ENCODE data around the gene ALX4.
A peak's percentile ranks its signal among the peaks of the same experiment; 100 is the strongest.

The ALX4 gene

DNA sequence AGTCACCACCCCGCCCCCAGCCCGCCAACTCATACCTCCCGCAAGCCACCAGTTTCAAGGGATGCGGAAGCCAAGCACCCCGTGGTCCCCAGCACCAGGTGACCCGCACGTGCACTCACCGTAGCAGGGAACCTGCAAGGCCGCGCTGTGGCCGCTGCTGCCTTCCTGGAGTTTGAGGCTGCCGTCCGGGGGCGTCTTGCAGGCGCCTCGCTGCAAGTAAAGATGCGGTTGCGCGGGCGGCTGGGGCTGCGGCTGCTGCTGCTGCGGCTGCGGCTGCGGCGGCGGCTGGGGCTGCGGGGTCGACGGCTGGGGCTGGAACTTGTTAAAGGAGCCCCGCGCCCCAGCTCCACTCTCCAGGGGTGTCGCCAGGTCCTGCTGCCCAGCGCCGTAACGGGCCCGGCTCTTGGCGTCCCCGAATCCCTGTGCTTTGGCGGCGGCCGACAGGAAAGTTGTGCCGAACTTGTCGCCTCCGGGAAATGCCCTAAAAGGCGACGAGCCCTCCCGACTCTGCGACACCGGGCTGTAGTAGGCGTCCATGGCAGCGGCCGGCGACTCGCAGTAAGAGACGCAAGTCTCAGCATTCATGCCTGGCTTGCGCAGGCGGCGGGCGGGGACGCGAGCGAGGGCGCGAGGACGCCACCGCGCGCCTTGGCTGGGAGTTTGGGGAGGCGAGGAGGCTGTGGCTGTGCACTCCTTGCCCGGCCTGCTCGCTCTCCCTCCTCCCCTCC is at the start of gene ALX4:
ALX4 (minus strand) TSS at position 662 of the 728 bp plus-strand sequence; CDS start at position 585, 77 bp downstream.
- peak in 1 of 3 experiments; percentile 10 for DNase-seq (ENCODE audit: low read depth in 3 of 3)

DNA sequence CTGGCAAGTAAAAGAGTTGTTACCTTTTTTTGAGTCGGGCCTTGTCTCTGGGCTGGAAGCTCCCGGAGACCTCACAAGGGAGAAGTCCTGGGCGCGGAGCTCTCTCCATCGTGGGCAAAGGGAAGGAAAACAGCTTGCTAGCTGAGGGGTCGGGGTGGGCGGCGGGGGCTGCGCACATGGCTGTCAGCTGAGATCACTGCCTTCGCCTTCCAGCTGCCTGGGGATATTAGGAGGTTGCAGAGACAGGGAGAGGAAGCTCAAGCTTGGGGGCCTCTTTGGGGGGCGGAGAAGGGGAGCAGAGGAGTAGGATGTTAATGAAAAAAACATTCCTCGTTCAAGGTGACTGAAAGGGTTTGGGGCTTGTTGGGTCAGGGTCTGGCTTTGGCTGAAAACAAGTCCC is 49.2 kb upstream of the ALX4 start:
- DNase-seq (ENCODE audit: low read depth in 3 of 3) = no peak

DNA sequence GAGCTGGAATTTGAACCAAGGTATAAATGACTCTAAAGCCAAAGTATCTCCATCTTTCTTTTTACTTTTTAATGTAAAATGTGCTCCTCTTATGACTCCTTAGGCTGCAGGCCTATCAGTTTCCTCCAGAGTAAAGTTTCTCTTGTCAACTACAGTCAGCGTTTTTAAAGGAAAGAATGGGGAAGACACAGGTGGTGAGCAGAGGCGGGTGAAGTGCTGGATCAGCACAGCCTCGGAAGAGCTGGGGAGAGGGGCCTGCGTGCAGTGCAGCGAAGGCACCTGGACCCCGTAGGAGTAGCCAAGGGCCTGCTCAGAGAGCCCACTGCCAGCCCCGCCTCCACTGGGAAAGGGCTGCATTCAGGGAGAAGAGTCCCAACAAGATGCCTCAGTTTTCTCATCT is 48.8 kb upstream of the ALX4 start:
- DNase-seq (ENCODE audit: low read depth in 3 of 3) = no peak

DNA sequence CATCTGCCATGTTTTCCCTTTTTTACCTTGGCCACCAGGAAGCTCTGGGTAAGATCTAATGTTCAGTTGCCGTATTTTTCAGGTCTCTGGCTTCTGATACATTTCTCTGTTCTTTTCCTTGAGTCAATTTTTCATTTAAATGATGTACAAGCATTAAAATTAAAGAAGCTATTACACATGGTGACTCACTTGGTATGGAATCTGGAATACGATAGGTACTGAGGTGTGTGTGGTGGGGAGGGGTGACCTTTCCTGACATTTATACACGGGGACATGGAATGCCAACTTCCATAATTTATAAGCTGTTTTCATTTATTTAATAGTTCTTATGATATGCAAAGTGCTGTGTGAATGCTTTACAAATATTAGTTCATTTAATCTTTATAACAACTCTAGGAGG is 47.8 kb upstream of the ALX4 start:
- no peak for DNase-seq (ENCODE audit: low read depth in 3 of 3)

DNA sequence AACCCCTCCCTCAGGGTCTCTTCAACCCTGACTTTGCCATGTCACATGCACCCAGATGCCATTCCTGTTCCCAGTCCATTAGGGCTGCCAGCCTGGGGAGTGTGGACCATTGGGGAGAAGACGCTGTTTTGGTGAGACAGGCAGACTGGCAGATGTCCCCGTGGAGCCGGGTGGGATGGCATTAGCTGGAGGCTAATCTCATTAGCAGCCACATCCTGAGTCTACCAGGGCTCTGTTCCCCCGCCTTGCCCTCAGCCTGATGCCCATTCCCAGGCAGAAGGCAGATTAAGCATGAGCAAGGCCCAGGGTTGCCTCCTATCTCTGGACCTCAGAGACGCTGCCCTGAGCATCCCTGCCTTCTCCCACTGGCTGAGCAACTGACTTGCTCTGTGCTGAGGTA is 46.4 kb upstream of the ALX4 start:
- no peak for DNase-seq (ENCODE audit: low read depth in 3 of 3)

DNA sequence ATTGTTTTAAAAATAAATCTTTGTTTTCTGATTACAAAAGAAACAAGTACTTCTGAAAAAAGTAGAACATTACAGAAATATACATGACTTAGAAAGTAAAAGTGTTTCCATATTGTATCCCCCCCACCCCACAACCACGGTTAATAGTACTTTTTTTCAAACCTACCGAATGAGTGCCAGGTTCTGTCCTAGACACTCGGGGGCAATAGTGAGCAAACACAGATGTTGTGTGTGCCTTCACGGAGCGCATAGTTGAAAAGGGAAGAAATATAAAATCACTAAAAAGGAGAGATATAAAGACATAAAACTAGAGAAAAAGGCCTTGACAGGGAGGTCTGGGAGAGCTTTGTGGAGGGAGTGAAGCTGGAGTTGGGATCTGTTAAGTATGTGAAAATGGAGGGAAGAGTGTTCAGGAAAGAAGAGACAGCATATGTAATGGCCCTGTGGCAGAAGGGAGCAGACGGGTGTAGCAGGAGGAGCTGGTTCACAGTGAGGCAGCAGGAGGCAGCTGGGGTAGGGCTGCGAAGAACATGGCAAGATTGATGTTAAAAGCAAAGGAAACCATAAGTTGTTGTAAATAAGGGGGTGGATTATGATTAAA is 42.1 kb upstream of the ALX4 start:
- no peak for DNase-seq (ENCODE audit: low read depth in 3 of 3)

DNA sequence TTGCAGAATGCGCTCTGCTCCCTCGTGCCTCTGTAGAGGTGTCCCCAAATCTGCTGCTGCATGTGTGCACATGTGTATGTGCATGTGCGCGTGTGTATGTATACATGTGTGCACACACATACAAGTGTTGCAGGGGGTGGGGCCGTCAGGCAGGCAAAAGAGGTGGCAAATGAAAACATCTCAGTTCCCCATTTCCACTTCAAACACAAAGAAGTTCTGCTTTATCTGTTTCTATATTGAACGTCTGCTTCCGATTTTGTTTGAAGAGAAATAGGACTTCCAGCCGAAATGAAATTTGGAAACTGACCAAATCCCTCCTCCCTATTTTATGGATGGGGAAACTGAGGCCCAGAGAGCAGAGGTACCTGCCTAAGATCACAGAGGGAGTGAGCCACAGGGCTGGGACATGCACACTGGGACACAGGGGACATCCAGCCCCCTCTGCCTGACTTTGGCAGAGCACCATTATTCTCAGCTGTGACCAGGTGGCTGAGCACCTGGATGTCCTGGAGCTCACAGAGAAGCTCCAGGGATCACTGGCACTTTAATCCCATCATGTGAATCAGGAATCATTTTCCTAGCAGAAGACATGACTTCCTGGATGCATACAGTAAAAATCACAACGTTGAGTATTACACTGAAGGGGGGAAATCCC is 41.2 kb upstream of the ALX4 start:
- DNase-seq (ENCODE audit: low read depth in 3 of 3) = no peak

DNA sequence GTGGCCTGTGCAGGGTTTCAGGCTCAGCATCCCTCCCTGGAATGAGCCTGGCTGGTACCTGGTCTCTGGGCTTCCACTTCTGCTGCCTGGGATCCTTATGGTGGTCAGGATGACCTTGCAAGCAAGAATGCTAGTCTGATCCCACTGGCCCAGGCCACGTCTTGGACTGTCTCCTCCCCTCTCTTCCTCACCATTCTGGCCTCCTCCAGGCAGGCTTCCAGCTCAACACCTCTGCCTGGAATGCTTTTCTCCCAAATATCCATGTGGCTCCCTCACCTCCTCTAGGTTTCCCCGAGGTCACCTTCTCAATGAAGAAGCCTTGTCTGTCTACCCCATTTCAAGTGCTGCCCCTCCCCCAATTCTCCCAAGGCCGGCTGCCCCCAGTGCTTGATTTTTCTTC is 39.4 kb upstream of the ALX4 start:
- DNase-seq (ENCODE audit: low read depth in 3 of 3) = no peak

DNA sequence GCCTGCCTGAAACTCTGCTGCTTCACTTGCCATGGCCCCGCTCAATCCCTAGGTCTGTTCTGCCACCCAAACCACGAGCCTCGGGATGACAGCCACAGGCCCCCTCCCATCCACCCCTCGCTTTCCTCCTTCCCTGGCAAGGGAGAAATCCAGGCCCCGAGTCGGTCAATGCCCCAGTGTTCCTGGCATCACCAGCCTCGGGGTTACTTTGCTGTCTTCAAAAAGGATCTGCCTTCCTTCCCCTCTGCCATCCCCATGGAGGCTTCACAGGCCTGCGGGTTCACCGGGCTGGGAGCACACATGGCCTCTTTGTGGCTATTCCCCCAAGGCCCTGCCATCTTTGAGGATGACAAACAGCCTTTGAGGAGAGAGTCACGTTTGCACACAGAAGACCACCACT is 38.8 kb upstream of the ALX4 start:
- DNase-seq (ENCODE audit: low read depth in 3 of 3) = no peak

DNA sequence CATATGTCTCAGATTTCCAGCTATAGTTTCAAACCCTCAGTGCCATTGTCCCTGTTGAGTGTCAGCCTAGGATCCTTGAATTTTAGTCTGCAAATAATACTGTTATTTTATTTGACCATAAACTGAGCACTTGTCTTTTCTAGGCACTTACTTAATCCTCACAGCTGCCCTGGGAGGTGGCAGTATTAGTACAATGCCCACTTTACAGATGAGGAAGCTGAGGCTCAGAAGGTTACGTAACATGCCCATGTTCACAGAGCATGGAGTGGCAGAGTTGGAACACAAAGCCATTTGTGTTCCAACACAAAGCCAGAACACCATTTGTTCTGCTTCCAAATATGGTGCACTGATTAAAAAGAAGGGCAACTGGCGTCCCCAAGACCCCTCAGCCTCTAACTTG is 38.2 kb upstream of the ALX4 start:
- no peak for DNase-seq (ENCODE audit: low read depth in 3 of 3)

DNA sequence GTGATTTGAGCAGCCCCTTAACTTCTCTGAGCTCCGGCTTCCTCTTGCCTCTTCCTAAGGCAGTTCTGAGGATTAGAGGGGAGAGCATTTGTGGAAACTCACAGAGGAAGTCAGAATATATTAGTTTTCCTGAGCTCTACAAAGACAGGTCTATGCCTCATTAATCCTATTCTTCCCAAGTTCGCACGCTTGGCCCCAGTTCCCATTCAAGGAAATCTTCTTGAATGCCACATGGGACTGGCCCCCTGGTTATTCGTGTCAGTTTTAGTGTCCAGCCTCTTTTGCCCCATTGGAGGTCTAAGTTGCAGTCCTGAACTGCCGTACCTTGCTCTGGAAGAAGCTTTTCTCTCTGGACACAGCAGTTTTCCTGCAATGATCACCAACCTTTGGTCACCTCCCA is 37.6 kb upstream of the ALX4 start:
- no peak for DNase-seq (ENCODE audit: low read depth in 3 of 3)

DNA sequence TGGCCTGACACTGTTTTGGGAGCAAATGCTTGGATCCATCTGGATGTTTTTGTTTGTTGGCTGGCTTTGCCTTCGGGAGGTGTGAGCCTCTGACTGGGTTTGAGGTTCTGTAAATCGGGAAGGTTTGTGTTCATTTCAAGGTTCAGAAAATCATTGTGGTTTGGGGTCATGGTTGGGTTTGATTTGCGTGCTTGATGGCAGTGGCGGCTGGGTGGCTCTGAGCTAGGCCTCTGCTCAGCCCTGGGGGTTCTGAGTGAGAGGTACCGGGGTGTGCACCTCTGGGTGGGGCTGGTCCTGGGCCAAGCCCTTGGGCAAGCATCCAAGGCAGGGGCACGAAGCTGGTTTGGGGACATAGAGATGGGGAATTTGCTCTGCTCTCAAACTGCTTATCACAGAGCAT is 37.0 kb upstream of the ALX4 start:
- no peak for DNase-seq (ENCODE audit: low read depth in 3 of 3)

DNA sequence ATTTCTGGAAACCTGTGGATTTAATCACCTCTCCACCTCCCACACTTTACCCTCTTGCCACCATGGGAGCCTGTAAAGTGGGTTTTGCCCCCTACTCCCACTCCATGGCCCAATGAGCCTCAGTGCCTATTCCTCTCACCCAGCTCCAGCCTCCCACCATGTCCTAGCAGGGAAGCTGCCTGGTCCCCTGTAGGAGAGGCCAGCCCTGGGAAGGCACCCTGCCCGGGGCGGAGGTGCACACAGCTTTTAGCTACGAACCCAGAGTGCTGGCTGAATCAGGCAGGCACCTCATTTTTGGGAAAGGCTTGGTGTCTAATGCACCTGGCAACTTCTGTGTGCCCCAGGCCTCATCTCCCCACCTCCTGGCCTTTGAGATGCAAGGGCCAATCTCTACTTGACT is 35.8 kb upstream of the ALX4 start:
- no peak for DNase-seq (ENCODE audit: low read depth in 3 of 3)

DNA sequence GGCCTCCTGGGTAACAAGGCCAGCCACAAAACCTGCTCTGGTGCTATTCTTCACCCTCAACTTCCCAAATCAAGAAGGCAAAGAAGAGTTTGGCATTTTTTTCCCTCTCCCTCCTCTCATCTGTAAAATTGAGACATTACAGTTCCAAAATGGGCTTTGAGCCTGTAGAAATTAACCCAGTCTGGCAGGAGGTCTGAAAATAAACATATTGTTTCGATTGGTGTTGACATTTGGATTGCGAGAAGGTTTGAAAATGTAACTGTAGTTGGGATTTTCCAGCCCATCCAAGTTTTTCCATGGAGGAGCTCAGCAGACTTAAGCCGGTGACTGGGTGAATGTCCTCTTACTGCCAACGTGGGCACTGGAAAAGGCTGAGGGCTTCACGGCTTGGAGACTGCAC is 35.0 kb upstream of the ALX4 start:
- no peak for DNase-seq (ENCODE audit: low read depth in 3 of 3)

DNA sequence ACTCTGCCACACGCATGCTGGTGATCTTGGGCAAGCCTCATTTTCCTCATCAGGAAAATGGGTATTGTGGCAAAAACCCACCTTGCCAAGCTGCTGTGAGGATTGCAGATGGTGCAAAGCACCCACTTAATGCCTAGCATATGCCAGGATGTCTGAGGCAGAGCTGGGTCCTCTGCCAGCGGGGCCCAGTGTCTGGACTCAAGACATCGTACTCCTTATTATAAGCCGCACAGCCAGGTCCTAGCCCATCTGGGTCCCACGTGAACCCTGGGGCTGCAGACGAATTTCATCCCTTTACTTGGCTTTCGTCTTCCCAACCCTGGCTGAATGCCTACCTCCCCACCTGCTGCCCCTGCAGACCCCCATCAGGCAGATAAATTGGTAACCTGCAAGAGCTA is 34.5 kb upstream of the ALX4 start:
- DNase-seq (ENCODE audit: low read depth in 3 of 3) = no peak

DNA sequence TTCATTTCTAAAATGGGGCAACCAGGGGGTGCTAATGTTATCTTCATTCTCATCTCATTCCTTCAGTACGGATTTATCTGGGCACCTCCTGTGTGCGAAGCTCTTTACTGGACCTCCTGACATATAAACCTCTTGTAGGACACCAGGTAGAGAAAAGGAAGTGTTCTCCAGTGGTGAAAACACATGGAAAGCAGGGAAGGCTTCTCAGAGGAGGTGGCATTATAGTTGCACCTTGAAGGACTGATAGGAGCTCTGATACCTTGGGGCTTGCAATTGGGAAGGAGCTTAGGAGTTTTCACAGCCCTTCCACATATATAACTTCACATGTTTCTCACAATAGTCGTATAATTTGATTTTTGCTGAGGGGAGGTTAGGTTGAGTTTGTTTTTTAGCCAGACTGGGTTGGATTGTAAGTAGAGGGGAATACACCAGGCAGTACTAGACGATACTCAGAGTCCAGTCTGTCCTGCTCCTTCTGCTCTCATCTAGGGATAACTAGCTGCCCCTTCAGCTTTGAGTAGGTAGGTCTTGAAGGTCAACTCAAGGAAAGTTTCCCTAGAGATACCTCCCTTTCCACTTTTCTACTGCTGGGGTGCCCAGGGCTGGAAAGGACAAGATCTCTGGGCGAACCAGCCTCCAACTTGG is 34.0 kb upstream of the ALX4 start:
- DNase-seq (ENCODE audit: low read depth in 3 of 3) = no peak

DNA sequence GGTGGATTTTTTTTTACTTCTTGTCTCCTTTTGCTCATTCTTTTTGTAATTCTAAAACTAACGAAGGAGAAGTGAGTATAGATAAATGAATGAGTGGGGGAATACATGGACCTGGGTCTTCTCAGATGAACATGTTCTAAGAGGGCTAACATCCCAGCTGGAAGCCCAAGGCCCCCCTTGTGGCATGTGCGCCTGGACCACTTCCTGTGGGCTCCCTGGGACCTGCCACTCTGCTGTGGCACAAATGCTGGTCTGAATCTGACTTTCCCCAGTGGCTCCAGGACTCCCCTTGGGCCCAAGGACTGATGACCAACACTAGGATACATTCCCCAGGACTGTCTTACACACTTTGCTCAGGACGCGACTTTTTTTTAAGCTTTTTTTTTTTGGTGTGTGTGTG is 32.7 kb upstream of the ALX4 start:
- DNase-seq (ENCODE audit: low read depth in 3 of 3) = no peak

DNA sequence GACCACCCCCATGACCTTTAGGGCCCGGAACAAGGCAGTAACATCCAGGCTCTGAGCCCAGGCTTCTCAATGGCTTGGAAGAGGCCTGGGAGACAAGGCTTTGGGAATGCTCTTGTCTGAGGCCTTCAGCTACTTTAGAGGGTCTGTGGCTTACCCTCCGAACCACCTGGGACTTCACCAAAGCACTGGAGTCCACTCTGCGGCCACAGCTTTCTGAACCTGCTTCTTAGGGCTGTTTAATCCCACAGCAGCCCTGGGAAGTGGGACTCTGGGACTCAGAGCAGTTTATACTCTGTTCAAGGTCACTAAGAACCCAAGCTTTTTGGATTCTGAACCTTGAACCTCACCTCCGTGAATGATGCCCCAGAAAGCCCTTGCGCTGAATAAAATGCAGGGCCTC is 30.7 kb upstream of the ALX4 start:
- no peak for DNase-seq (ENCODE audit: low read depth in 3 of 3)

DNA sequence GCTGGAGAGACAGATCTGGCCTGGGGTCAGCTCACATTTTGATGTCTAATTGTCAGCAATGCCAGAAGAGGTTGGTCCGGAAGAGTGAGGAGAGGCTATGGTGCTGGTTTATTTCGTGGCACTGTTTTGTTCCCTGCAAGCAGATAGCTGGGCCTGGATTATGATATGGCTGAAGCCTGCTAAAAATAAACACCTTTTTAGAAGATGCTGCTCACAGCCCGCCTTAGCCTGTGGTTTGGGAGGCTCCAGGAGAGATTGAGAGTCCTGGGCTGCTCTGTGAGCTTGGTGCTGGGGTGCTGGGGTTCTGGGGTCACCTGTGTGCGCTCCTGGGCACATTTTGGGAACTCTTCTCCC is 29.6 kb upstream of the ALX4 start:
- DNase-seq (ENCODE audit: low read depth in 3 of 3) = no peak

DNA sequence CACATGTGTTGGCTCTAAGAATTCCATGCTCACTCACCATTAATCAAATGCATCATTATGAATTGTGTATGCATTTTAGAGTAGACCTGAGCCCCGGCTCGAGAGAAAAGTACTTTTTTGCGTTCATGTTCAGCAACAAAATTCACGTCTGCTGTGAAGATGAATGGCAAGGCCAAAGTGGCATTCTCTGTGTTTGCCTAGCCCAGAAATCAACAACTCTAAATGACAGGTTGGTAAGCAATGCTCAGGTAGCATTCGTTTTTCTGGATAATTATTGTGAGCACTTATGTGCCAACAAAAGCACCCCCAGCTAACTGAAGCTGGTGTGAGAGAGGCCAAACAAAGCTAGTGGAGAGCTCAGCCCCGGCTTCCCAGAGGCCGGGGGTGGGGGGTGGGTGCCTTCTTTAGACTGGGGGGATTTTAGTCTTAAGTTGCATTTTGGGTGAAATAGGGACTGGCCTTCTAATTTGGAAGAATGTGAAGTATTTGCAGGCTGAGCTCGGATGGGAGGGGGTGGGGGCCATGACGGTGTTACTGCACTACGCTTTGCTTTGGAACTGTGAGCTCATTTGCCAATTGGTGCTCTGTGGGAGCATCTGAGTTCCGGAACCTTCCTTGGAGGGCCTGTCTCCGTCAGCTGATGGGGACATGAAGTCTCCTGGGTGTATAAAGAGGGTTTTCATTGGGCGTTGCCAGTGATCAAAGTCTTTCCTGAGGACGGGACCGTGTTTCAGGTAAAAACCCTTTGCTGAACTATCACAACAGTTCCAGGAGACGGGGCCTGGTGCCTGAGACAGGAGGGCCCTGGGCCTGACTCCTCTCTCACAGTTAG is 29.0 kb upstream of the ALX4 start:
- DNase-seq (ENCODE audit: low read depth in 3 of 3) = no peak

DNA sequence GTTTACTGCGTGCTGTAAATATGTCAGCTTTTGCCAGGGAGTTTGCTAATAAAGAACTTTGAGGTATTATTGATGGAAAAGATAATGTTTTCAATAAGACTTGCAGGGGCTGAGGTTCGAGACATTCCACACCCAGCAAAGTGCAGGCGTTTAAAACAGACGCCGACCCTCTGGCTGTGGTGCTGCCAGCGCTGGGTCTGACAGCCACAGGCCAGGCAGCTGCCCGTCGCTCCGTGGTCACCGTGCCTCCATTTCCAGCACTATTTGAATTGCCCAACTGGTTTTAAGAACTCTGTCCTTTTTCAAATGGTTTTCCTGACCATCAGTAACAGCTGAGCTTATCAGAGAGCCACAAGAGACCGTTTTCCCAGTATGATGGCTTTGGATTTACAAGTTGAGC is 28.1 kb upstream of the ALX4 start:
- no peak for DNase-seq (ENCODE audit: low read depth in 3 of 3)

DNA sequence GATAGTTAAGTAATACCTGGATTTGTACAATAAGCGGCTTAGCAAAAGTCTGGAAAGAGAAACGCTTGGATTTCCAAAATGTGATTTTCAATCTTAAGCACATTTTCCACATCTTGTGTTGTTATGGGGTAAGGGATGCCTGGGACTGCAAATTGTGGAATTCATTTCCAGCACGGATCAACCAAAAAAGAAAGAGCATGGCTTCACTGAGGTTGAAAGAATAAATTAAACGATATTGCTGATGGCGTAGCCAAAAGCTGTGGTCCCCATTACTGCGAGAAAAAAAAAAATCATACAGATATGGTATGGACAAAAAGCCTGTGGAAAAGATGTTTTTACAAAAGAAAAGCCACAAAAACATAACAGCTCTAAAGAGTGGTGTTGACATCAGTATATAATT is 26.0 kb upstream of the ALX4 start:
- no peak for DNase-seq (ENCODE audit: low read depth in 3 of 3)

Data from stimulated activated CD4-positive, alpha-beta T cell treated with anti-CD3 and anti-CD28 coated beads, TNF-alpha, amount 100 ng/mL, for 4 hours (primary cell).